OCI-LY1 (cell line): ENCODE data around the gene NAAA.

Experiments used
- H2AFZ ChIP-seq: fragments of 200-600 bp; sonication (generic), shearing (Covaris generic); 2 replicates; pipeline ENCODE4 v1.6.0; 2014; ENCODE audit warnings: antibody characterized with exemption, mild to moderate bottlenecking, low read length
- H3F3A ChIP-seq: fragments of 200-600 bp; sonication (generic), shearing (Covaris generic); 2 replicates; pipeline ENCODE4 v1.6.0; 2014; ENCODE audit warnings: mild to moderate bottlenecking, antibody characterized with exemption, low read length, moderate library complexity; ENCODE audit not compliant: insufficient read depth
- H3K27ac ChIP-seq: fragments of 200-600 bp; sonication (generic); 2 replicates; pipeline ENCODE4 v1.5.1; 2014; ENCODE audit warnings: low read length, mixed run types, mild to moderate bottlenecking, low read depth; ENCODE audit not compliant: poor library complexity, severe bottlenecking
- H3K27me3 ChIP-seq: fragments of 200-600 bp; sonication (generic); 2 replicates; pipeline ENCODE4 v1.6.0; 2014; ENCODE audit warnings: antibody characterized with exemption, mild to moderate bottlenecking, low read length, moderate library complexity; ENCODE audit not compliant: insufficient read depth
- H3K36me3 ChIP-seq: fragments of 200-600 bp; sonication (generic); 2 replicates; pipeline ENCODE4 v1.6.1; 2014; ENCODE audit warnings: mild to moderate bottlenecking, antibody characterized with exemption, low read length, moderate library complexity, mixed read lengths; ENCODE audit not compliant: insufficient read depth
- H3K4me1 ChIP-seq: fragments of 200-600 bp; sonication (generic); 2 replicates; pipeline ENCODE4 v1.5.1; 2014; ENCODE audit warnings: mild to moderate bottlenecking, low read length, moderate library complexity; ENCODE audit not compliant: insufficient read depth, severe bottlenecking
- H3K4me2 ChIP-seq: fragments of 200-600 bp; sonication (generic), shearing (Covaris generic); 2 replicates; pipeline ENCODE4 v1.6.1; 2014; ENCODE audit warnings: low read length
- H3K4me3 ChIP-seq: fragments of 200-600 bp; sonication (generic); 2 replicates; pipeline ENCODE4 v1.5.1; 2014; ENCODE audit warnings: low read length, low read depth, mild to moderate bottlenecking, mixed read lengths; ENCODE audit not compliant: poor library complexity, severe bottlenecking
- H3K79me2 ChIP-seq: fragments of 200-600 bp; shearing (Covaris generic); 2 replicates; pipeline ENCODE4 v1.6.1; 2016; ENCODE audit warnings: mixed run types, low read length, mixed read lengths; ENCODE audit not compliant: insufficient read depth
- H3K9ac ChIP-seq: fragments of 200-600 bp; sonication (generic), shearing (Covaris generic); 2 replicates; pipeline ENCODE4 v1.6.1; 2014; ENCODE audit warnings: mild to moderate bottlenecking, low read length, mixed read lengths
- H3K9me2 ChIP-seq: fragments of 200-600 bp; sonication (generic), shearing (Covaris generic); 2 replicates; pipeline ENCODE4 v1.6.1; 2014; ENCODE audit warnings: low read depth, mild to moderate bottlenecking, low read length, mixed read lengths
- H3K9me3 ChIP-seq: fragments of 200-600 bp; shearing (Covaris generic); 2 replicates; pipeline ENCODE4 v1.6.1; 2014; ENCODE audit warnings: low read length, mixed read lengths
- H4K20me1 ChIP-seq: fragments of 200-600 bp; sonication (generic), shearing (Covaris generic); 2 replicates; pipeline ENCODE4 v1.6.0; 2016; ENCODE audit warnings: mild to moderate bottlenecking, low read length; ENCODE audit not compliant: insufficient read depth
- CTCF ChIP-seq: fragments of 200-600 bp; sonication (generic), shearing (Covaris generic); IDR thresholded peaks from 2 replicates; pipeline ENCODE4 v1.5.1; 2017; ENCODE audit warnings: mild to moderate bottlenecking, antibody characterized with exemption, low read length, moderate library complexity, mixed read lengths
- EZH2 ChIP-seq: fragments of 200-600 bp; sonication (generic), shearing (Covaris generic); IDR thresholded peaks from 2 replicates; pipeline ENCODE4 v1.8.0; 2017; ENCODE audit warnings: borderline replicate concordance, mixed run types, mild to moderate bottlenecking, antibody characterized with exemption, low read length, moderate library complexity, mixed read lengths

Gene NAAA

GRCh38 chr4:75907966-75908365 lies 32.8 kb downstream of the NAAA start:
- H3K9ac ChIP-seq, result no peak overlapping the region
- no peaks in the 10 kb centered on the region for H4K20me1 ChIP-seq
- TF ChIP-seq CTCF (no peak), EZH2 (no peak)
- H3F3A ChIP-seq, result no peaks in the 10 kb centered on the region
- H3K9me3 ChIP-seq, result no peaks in the 10 kb centered on the region
- no peak overlapping the region for H3K4me3 ChIP-seq
- H3K27me3 ChIP-seq, result 0 out of 2 replicates have a peak, but pooled peaks cover 3% of the 10 kb centered on the region
- H3K27ac ChIP-seq, result no peak overlapping the region
- H3K79me2 ChIP-seq, result no peaks in the 10 kb centered on the region
- H2AFZ ChIP-seq, result no peak overlapping the region
- H3K36me3 ChIP-seq, result no peaks in the 10 kb centered on the region
- H3K4me2 ChIP-seq, result no peak overlapping the region
- H3K9me2 ChIP-seq, result no peaks in the 10 kb centered on the region
- H3K4me1 ChIP-seq, result no peaks in the 10 kb centered on the region

DNA sequence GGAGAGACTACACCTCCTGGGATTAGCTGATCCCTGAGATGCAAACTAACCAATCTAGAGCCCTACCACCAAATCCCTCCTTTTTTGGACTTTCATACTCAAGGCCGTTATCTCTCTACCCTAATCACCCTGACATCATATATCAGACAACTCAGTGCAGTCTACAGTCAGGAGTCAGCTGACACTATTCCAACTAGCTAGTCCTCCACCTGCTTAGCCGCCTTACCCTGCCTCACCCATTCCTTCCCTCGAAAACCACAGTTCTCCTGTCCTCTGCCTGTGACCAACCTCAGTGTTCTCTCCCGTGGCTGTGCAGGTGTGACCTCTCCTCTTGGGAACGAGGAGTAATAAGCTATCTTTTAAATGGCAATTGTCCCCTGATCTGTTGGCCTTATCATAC lies 36.7 kb downstream of the NAAA start:
- Histone ChIP-seq H3K9me3 (peaks cover 1% of the 10 kb centered on the region; the same call in 1 of the 2 replicates), H3K79me2 (no peaks in the 10 kb centered on the region), H3K27me3 (0 out of 2 replicates have a peak, but pooled peaks cover 3% of the 10 kb centered on the region), H3K27ac (no peak overlapping the region), H3K9me2 (no peaks in the 10 kb centered on the region), H4K20me1 (no peaks in the 10 kb centered on the region), H2AFZ (no peak overlapping the region), H3K36me3 (no peaks in the 10 kb centered on the region), H3F3A (no peaks in the 10 kb centered on the region), H3K4me3 (no peak overlapping the region), H3K9ac (no peak overlapping the region), H3K4me1 (peaks cover 11% of the 10 kb centered on the region), H3K4me2 (no peak overlapping the region)
- TF ChIP-seq CTCF, result no peak
- no peak for TF ChIP-seq EZH2

- Histone ChIP-seq H3K9me3 (peaks cover 4% of the 10 kb centered on the region; the same call in 1 of the 2 replicates), H3K9me2 (no peaks in the 10 kb centered on the region), H3K4me2 (no peak within 1 kb of the TSS), H3K27me3 (0 out of 2 replicates have a peak, but pooled peaks cover 3% of the 10 kb centered on the region), H3K79me2 (no peaks in the 10 kb centered on the region), H3K27ac (no peak within 1 kb of the TSS), H3K36me3 (no peaks in the 10 kb centered on the region), H4K20me1 (no peaks in the 10 kb centered on the region), H3K4me3 (no peak within 1 kb of the TSS), H2AFZ (no peak within 1 kb of the TSS), H3K9ac (no peak within 1 kb of the TSS), H3F3A (no peaks in the 10 kb centered on the region), H3K4me1 (peaks cover 11% of the 10 kb centered on the region)
- no peak for TF ChIP-seq CTCF
- no peak for TF ChIP-seq EZH2
Measured at GRCh38 chr4:75902352-75902751, 38.5 kb downstream of the NAAA start, which contains the start of gene PPEF2. PPEF2 (minus strand) TSS chr4:75902452; CDS start chr4:75896325, 6,127 bp downstream.
